B cell (primary cell): ENCODE measurements around the gene CAMK2B.

Experiments used
- CTCF ChIP-seq: fragments of 200-600 bp; IDR thresholded peaks from one replicate; pipeline ENCODE4 v1.8.0; 2022; ENCODE audit warnings: antibody characterized with exemption, mild to moderate bottlenecking
- EZH2 ChIP-seq: IDR thresholded peaks from 2 replicates; pipeline ENCODE4 v1.6.1; 2012; ENCODE audit warnings: borderline replicate concordance, low read depth, mild to moderate bottlenecking, moderate library complexity, low read length; ENCODE audit not compliant: insufficient read depth, poor library complexity, severe bottlenecking

DNA sequence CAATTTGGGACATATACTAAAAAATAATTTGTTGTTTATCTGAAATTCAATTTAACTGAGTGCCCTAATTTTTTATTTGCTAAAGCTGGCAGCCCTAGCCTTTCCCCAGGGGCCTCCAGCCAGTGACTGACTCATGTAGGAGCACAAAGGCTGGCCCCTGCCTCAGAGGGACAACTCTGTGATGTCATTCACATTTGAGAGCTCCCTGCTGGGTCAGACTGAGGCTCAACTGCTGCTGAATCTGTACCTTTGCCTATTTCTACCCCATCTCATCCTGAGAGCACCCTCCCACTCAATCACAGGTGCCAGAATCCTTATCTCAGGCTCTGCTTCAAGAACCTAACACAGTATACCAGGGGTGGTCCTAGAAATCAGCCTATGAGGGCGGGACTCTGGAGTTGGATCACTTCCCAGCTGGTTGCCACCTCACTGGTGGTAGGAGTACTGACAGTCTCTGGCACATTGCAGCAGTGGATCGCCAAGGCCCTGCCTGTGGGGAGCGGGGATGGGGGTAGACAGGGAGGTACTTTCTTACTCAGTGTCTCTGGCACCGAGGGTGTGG, 147.7 kb downstream of the CAMK2B start:
- TF ChIP-seq CTCF (no peak), EZH2 (no peak)
